Activated T-cell treated with anti-CD3 and anti-CD28 coated beads for 48 hours (primary cell): ENCODE measurements around the gene MCU.
"Not testable (repeated sequence)": the region's sequence is repeated elsewhere in the genome, so short reads cannot be mapped to it uniquely, and the experiment has no call there.

Source experiments
- DNase-seq: peaks from one replicate; pipeline ENCODE4 v3.0.0-alpha.2; 2020; ENCODE audit warnings: low read depth

Gene MCU

GRCh38 chr10:72731916-72732419, 40.0 kb downstream of the MCU start:
- no peak for DNase-seq

DNA sequence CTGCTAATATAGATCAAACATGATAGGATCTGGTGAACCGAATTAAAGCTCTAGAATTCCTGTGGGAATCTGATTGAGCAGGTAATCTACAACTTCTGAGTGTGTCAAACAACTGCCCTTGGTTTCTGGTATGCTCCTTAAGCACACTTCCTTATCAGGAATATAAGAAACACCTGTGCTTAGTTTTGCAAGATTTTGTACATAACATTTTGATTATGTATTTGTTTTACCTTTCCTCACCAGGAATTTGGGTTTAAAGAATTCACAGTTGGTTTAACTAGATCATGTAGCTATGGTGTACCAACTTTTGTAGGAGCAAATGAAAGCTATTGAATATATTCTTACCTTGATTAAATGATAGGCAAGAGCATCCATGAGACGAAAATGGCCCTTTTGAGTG, 40.6 kb downstream of the MCU start:
- DNase-seq, result no peak

GRCh38 chr10:72733989-72734388, 42.0 kb downstream of the MCU start:
- no peak for DNase-seq

DNA sequence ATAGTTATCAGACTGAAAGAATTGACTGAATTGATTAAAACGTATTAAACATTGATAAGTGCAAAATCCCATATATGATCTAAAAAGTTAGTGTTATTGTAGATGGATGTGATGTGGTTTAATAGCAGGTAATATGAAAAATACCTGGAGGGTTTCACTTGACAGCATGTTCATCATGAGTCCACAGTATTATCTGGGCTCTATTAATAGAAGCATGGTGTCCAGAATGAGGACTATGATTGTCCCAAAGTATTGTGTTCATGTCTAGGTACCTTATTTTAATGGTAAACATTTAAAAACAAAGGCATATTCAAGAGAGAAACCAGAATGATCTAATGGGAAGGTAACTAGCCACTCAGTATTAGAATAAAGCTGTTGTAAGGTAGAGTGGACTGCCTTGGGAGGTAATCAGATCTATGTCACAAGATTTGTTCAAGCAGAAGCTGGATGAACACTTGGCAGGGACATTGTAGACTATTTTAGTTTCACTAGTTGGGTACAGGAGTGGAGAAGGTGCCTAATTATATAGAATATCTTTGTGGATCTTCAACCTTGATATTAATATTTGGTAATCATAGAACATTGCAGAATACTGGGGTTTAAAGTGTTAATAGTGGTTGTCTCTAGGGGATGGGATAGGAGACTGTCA, 43.5 kb downstream of the MCU start:
- DNase-seq, result no peak

GRCh38 chr10:72736176-72736827, 44.4 kb downstream of the MCU start:
- no peak for DNase-seq

GRCh38 chr10:72736828-72737220, 44.9 kb downstream of the MCU start:
- DNase-seq, result no peak

DNA sequence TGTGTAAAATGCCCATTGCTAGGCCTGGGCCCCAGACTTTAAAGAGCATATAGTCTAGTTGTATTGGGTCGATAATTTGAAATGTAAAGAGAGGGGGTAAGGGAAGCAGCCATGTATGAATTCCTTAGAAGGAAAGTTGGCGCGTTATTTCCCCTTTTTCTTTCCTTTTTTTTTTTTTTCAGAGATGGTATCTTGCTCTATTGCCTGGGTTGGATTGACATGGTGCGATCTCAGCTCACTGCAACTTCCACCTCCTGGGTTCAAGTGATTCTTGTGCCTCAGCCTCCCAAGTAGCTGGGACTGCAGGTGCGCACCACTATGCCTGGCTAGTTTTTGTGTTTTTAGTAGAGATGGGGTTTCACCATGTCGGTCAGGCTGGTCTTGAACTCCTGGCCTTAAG, 45.4 kb downstream of the MCU start:
- DNase-seq, result not testable (repeated sequence)

DNA sequence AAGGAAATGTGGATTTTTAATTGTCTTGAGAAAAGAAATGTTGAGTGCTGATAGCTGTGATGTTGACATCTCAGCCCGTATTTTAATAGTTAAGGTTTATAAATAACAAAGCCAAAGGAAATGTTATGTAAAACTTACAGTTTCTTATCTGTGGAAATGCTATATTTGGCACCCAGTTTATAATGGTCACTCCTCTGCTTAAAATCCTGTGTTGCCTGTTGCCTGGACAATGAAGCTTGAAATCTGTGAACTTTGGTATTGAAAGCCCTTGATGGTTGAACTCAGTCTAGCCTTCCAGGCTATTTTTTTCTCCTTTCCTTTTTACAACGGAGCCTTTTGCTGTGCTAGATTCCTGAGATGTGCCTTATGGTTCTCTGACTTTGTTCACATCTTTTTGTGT, 46.5 kb downstream of the MCU start:
- no peak for DNase-seq

GRCh38 chr10:72740528-72740927, 48.6 kb downstream of the MCU start:
- DNase-seq, result no peak

- no peak for DNase-seq
Observed at GRCh38 chr10:72742092-72742491, 50.1 kb downstream of the MCU start.

GRCh38 chr10:72742797-72743196, 50.9 kb downstream of the MCU start:
- no peak for DNase-seq

GRCh38 chr10:72744566-72744965, 52.6 kb downstream of the MCU start:
- no peak for DNase-seq

DNA sequence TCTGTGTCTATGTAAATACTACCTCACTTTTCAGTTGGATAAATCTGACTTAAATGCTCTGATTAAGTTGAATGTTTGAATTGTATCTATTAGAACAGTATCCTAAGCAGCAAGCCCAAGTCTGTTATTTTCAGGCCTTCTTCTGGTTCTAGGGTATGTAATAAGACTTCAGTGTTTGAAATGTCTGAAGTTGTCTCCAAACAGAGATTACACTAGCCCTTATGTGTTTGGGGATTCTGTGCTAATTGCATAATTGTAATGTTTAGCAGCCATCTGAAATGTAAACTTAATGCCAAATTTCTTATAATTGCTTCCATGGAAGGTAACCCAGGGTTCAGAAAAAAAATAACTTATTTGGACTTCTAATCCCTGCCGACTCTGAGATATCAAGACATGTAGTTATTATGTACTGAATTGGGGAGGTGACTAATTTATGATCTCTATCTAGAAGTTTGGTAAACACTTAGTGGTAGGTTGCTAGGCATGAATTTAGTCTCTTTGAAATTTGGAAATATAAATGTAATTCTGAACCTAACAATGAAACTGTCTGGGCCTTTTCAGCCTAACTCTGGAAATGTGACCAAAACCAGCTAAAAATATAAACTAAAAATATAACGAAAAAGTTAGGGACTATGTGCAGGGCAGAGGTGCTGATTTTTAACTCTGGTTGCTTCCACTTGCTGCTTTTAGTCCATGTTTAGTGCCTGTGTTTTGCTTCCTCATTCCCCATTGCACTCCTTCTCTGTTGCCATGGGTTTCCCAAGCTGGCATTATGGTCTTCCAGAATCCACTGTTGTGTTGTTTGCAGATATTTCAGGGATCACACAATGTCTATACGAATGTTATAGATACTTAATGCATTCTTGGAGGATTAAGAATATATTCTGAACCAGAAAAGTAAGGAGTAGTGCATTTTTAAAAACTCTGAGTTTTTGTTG, 54.8 kb downstream of the MCU start:
- DNase-seq, result no peak

DNA sequence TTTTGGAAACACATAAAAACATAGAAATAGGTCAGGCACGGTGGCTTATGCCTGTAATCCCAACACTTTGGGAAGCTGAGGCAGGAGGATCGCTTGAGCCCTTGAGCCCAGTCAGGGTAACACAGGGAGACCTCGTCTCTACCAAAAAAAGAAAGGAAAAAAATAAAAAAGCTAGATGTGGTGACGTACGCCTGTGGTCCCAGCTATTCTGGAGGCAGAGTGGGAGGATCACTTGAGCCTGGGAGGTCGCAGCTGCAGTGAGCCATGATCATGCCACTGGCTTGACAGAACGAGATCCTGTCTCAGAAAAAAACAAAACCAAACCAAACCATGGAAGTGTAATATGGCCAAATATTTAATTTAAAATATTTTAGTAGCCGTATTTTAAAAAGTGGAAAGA, 55.6 kb downstream of the MCU start:
- no peak for DNase-seq

DNA sequence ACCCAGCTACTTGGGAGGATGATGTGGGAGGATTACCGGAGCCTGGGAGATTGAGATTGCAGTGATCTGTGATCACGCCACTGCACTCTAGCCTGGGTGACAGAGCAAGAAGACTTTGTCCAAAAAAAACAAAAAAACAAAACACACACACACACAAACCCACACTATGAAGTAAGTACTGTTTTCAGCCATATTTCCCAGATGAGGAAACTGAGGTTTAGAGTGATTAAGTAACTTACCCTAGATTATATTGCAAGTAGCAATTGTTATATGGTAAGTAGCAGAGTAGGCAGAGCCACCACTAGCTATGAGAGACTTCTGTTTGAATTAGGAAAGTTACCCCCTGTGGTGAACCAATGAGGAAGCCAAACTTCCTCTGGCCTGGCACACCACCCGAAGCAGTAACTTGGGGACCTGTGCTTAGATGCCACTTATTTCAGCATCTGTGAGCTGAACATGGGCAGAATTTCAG, 61.9 kb downstream of the MCU start:
- DNase-seq, result no peak

GRCh38 chr10:72754275-72755032, 62.5 kb downstream of the MCU start:
- DNase-seq, result no peak

GRCh38 chr10:72756674-72757385, 64.9 kb downstream of the MCU start:
- DNase-seq, result no peak

- no peak for DNase-seq
Observed at GRCh38 chr10:72757732-72758131, 65.8 kb downstream of the MCU start.

GRCh38 chr10:72758930-72759329, 67.0 kb downstream of the MCU start:
- DNase-seq, result not testable (repeated sequence)

GRCh38 chr10:72759584-72759983, 67.6 kb downstream of the MCU start:
- DNase-seq, result no peak

- DNase-seq, result no peak
Observed at GRCh38 chr10:72761498-72761897, 69.6 kb downstream of the MCU start.
